Measurements from ENCODE around the gene SRL.

SRL gene

DNA sequence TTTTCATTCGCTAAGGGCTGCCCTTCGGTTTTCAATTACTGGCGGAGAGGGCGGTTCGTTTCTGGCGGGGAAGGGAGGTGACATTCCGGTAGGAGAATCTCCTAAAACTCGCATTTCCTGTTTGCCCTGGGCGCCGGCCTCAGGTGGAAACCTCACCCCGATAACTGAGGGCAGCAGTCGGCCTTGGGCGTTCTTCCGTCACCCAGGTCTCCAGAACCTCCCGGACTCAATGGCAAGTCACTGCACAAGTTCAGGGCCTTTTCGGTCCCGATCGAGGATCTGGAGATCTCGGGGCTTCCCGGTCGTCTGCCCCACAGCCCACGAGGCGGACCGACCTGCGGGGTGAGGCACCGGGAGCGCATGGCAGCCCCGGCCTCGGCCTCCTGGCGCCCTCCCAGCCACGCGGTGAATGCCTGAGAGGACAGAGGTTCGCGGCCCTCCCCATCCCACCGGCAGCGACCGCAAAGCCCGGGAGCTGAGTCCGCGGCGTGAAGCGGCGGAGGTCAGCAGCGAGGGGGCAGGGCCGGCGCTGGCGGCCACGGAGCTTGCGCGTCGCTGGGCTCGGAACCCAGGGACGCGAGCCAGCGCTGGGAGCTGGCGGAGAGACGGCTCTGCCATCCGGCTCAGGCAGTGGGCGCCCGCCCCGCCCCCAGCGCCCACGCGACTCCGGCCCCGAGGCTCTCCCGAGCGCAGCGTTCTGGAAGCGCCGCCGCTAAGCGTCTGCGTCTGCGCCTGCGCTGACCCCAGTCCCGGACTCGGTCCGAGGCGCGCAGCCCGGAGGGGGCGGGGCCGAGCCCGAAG, 58.4 kb downstream of the SRL start (continued):
- TF ChIP-seq TCF4 (CRISPR knock-in tag; IDR thresholded peaks at IDR 0.05; ENCODE audit: borderline replicate concordance) (no peak), GLIS3 (CRISPR knock-in tag; IDR thresholded peaks at IDR 0.05) (no peak)

DNA sequence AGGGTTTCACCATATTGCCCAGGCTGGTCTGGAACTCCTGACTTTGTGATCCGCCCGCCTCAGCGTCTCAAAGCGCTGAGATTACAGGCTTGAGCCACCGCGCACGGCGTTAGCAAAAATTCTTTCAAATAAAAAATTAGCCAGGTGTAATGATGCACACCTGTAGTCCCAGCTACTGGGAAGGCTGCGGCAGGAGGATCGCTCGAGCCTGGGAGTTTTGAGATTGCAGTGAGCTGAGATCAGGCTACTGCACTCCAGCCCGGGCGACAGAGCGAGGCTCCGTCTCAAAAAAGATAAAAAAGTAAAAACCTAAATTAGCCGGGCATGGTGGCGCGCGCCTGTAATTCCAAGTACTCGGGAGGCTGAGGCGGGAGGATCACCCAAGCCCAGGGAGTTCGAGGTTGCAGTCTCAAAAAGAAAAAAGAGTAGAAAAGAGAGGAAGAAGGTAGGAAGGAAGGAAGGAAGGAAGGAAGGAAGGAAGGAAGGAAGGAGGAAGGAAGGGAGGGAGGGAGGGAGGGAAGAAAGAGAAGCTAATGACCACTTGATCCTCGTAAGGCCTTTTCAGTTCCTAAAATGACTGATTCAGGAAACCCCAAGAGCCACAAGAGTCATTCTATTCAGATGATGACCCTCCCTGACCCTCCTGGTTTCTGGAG, 59.2 kb downstream of the SRL start:
- TF ChIP-seq ZNF70 (CRISPR knock-in tag; IDR thresholded peaks at IDR 0.05) (no peak), GLIS3 (CRISPR knock-in tag; IDR thresholded peaks at IDR 0.05) (no peak), PPARA (CRISPR knock-in tag; IDR thresholded peaks at IDR 0.05; ENCODE audit: borderline replicate concordance) (no peak), ZFP3 (CRISPR knock-in tag; IDR thresholded peaks at IDR 0.05) (no peak), ZC3H10 (CRISPR knock-in tag; IDR thresholded peaks at IDR 0.05) (no peak), ZNF8 (CRISPR knock-in tag; IDR thresholded peaks at IDR 0.05) (no peak), SNAI2 (CRISPR knock-in tag; IDR thresholded peaks at IDR 0.05) (no peak), ESRRG (CRISPR knock-in tag; IDR thresholded peaks at IDR 0.05) (no peak), ARNTL (CRISPR knock-in tag; IDR thresholded peaks at IDR 0.05; ENCODE audit: borderline replicate concordance, low read depth) (no peak), OSR1 (CRISPR knock-in tag; IDR thresholded peaks at IDR 0.05) (no peak), CSDC2 (CRISPR knock-in tag; IDR thresholded peaks at IDR 0.05) (no peak)
- ATAC-seq, result no peak

DNA sequence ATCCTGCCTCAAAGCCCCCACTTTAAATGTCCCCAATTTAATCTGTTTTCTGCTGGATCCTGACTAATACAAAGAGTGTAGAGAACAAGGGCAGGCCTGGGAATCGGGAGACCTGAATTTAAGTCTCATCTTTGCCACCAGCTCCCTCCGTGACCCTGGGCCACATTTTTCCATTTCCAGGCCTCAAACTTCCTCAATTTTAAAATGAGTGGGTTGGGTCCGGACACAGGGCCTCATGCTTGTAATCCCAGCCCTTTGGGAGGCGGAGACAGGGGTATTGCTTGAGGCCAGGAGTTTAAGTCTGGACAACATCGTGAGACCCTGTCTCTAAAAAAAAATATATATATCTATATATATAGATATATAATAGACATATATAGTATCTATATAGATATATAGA, 61.4 kb downstream of the SRL start:
- TF ChIP-seq TOX (CRISPR knock-in tag; IDR thresholded peaks at IDR 0.05; ENCODE audit: borderline replicate concordance) (no peak), GLIS3 (CRISPR knock-in tag; IDR thresholded peaks at IDR 0.05) (no peak), TSHZ2 (CRISPR knock-in tag; IDR thresholded peaks at IDR 0.05) (no peak)
- TF ChIP-seq, protein P1, sequence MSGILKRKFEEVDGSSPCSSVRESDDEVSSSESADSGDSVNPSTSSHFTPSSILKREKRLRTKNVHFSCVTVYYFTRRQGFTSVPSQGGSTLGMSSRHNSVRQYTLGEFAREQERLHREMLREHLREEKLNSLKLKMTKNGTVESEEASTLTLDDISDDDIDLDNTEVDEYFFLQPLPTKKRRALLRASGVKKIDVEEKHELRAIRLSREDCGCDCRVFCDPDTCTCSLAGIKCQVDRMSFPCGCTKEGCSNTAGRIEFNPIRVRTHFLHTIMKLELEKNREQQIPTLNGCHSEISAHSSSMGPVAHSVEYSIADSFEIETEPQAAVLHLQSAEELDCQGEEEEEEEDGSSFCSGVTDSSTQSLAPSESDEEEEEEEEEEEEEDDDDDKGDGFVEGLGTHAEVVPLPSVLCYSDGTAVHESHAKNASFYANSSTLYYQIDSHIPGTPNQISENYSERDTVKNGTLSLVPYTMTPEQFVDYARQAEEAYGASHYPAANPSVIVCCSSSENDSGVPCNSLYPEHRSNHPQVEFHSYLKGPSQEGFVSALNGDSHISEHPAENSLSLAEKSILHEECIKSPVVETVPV (CRISPR knock-in tag; IDR thresholded peaks at IDR 0.05), result no peak
- no peak for ATAC-seq

DNA sequence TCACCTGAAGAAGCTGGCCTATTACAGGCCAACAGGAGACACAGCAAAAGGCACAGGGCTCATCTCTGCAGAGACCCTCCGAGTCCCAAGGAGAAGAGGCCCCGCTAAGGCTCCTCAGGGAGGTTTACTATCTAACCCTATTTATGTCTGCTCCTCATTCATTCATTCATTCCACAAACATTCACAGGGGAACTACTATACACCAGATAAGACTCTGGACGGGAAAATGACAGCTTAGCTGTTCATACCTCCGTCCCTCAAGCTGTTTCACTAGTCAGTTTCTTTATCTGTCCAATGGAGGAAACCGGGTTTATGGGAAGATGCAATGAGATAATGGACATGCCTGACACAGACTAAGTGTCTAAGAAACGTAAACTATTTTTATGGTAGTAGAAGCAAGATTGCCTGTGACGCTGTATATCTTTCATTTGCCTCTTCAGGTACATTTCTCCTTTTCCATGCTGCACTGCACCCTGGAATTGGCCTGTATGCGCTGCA, 62.1 kb downstream of the SRL start:
- ATAC-seq, result no peak
- no peak for TF ChIP-seq GLIS3 (CRISPR knock-in tag; IDR thresholded peaks at IDR 0.05)
- TF ChIP-seq TCF4 (CRISPR knock-in tag; IDR thresholded peaks at IDR 0.05; ENCODE audit: borderline replicate concordance), result no peak
- TF ChIP-seq ARNTL (CRISPR knock-in tag; IDR thresholded peaks at IDR 0.05; ENCODE audit: borderline replicate concordance, low read depth), result no peak
- no peak for TF ChIP-seq ZNF70 (CRISPR knock-in tag; IDR thresholded peaks at IDR 0.05)
- no peak for TF ChIP-seq ZFP3 (CRISPR knock-in tag; IDR thresholded peaks at IDR 0.05)
- no peak for TF ChIP-seq ESRRG (CRISPR knock-in tag; IDR thresholded peaks at IDR 0.05)
- no peak for TF ChIP-seq ZNF565 (CRISPR knock-in tag; conservative IDR thresholded peaks at IDR 0.05; ENCODE audit: low read depth)
- no peak for TF ChIP-seq ZFP30 (CRISPR knock-in tag; IDR thresholded peaks at IDR 0.05)

- ATAC-seq, result no peak
- no peak for TF ChIP-seq ZC3H10 (CRISPR knock-in tag; IDR thresholded peaks at IDR 0.05)
- TF ChIP-seq SNAI2 (CRISPR knock-in tag; IDR thresholded peaks at IDR 0.05), result no peak
- no peak for TF ChIP-seq ZNF8 (CRISPR knock-in tag; IDR thresholded peaks at IDR 0.05)
- TF ChIP-seq TOX (CRISPR knock-in tag; IDR thresholded peaks at IDR 0.05; ENCODE audit: borderline replicate concordance), result no peak
- TF ChIP-seq PPARA (CRISPR knock-in tag; IDR thresholded peaks at IDR 0.05; ENCODE audit: borderline replicate concordance), result no peak
- no peak for TF ChIP-seq BACH2 (CRISPR knock-in tag; IDR thresholded peaks at IDR 0.05; ENCODE audit: borderline replicate concordance)
- no peak for TF ChIP-seq RARB (CRISPR knock-in tag; IDR thresholded peaks at IDR 0.05)
- TF ChIP-seq ZFP30 (CRISPR knock-in tag; IDR thresholded peaks at IDR 0.05), result no peak
- TF ChIP-seq ZNF70 (CRISPR knock-in tag; IDR thresholded peaks at IDR 0.05), result no peak
- no peak for TF ChIP-seq OSR1 (CRISPR knock-in tag; IDR thresholded peaks at IDR 0.05)
- TF ChIP-seq TSHZ2 (CRISPR knock-in tag; IDR thresholded peaks at IDR 0.05), result no peak
- TF ChIP-seq, protein P1 (CRISPR knock-in tag; IDR thresholded peaks at IDR 0.05), result no peak
- no peak for TF ChIP-seq ESRRG (CRISPR knock-in tag; IDR thresholded peaks at IDR 0.05)
- TF ChIP-seq ISL1 (CRISPR knock-in tag; IDR thresholded peaks at IDR 0.05), result no peak
Observed at GRCh38 chr16:4179020-4179419, 62.9 kb downstream of the SRL start.

Data from SK-N-SH treated with all-trans-retinoic acid at 6 μM for 48 hours (cell line).